Hepatocyte (in vitro differentiated cells): Measurements from ENCODE around the gene TANC2.

Experiments
- EZH2 ChIP-seq: fragments of 200-600 bp; sonication (generic); IDR thresholded peaks from 2 replicates; pipeline ENCODE4 v1.6.1; 2016; ENCODE audit warnings: antibody characterized with exemption, mild to moderate bottlenecking, borderline replicate concordance
- EZH2phosphoT487 ChIP-seq: fragments of 200-600 bp; sonication (generic); IDR thresholded peaks from one replicate; pipeline ENCODE4 v1.6.1; 2018; ENCODE audit warnings: antibody characterized with exemption, mild to moderate bottlenecking, low read depth, moderate library complexity; ENCODE audit not compliant: unreplicated experiment, severe bottlenecking
- TF ChIP-seq, protein P1 (sequence below): fragments of 200-600 bp; sonication (generic); IDR thresholded peaks from 2 replicates; pipeline ENCODE4 v1.5.1; 2016; ENCODE audit warnings: antibody characterized with exemption, mild to moderate bottlenecking; ENCODE audit not compliant: poor library complexity

DNA sequence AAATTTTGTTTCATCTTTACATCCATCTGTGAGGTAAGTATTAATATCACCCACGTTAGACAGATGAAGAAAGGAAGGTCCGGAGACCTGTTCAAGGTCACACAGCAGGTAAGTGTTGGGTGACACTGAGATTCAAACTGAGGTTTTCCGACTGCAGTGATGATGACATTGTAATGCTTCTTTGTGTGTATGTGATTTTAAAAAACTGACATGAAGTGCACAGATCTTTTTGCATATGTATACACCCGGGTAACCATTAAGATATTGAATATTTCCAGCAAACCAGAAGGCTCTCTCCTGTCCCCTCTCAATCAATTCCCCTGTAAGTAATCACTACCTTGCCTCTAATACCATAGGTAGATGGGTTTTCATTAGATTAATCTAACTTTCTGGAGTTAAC is 1.5 kb upstream of the TANC2 start:
- TF ChIP-seq EZH2, result no peak
- TF ChIP-seq, protein P1, sequence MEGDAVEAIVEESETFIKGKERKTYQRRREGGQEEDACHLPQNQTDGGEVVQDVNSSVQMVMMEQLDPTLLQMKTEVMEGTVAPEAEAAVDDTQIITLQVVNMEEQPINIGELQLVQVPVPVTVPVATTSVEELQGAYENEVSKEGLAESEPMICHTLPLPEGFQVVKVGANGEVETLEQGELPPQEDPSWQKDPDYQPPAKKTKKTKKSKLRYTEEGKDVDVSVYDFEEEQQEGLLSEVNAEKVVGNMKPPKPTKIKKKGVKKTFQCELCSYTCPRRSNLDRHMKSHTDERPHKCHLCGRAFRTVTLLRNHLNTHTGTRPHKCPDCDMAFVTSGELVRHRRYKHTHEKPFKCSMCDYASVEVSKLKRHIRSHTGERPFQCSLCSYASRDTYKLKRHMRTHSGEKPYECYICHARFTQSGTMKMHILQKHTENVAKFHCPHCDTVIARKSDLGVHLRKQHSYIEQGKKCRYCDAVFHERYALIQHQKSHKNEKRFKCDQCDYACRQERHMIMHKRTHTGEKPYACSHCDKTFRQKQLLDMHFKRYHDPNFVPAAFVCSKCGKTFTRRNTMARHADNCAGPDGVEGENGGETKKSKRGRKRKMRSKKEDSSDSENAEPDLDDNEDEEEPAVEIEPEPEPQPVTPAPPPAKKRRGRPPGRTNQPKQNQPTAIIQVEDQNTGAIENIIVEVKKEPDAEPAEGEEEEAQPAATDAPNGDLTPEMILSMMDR, result no peak
- TF ChIP-seq EZH2phosphoT487, result no peak
